Panc1 (cell line): Measurements from ENCODE around the gene NCKAP5. TPM values are rescaled to one million over a fixed set of nuclear protein-coding genes. Genes with fewer than 3 reads are reported as not detected.

Source experiments
- ATAC-seq: fragments of 200-7000 bp; cut with Tn5 transposase; 2 replicates; pipeline ENCODE4 v1.9.1; 2020; ENCODE audit warnings: mild to moderate bottlenecking, moderate library complexity
- BruUV-seq: library from RNA; stranded (reverse); fragments of 400-500 nt; replicated peaks from 2 replicates; lab custom pipeline; 2021; lab: Mats Ljungman, UMichigan
- CTCF ChIA-PET: fragments of 300-600 bp; sonication (Branson Sonifier 250); formaldehyde crosslinking; loops from one replicate; lab custom pipeline; 2022; ENCODE audit warnings: antibody characterized with exemption; lab: Charles Lee
- POLR2A ChIA-PET: fragments of 300-600 bp; sonication (Branson Sonifier 250); formaldehyde crosslinking; loops from one replicate; lab custom pipeline; 2022; ENCODE audit warnings: antibody characterized with exemption; lab: Charles Lee
- DNase-seq: peaks from one replicate; pipeline ENCODE4 v3.0.0-alpha.2; 2010; ENCODE audit warnings: low read depth, low spot score
- H3K27ac ChIP-seq: 2 replicates; pipeline ENCODE4 v1.5.1; 2011; ENCODE audit warnings: mild to moderate bottlenecking, low read length, inconsistent platforms
- H3K27me3 ChIP-seq: fragments of 200-500 bp; sonication (Bioruptor generic); 2 replicates; pipeline ENCODE4 v1.6.0; 2014; ENCODE audit warnings: low read length, inconsistent platforms; ENCODE audit not compliant: control insufficient read depth, insufficient read depth
- H3K36me3 ChIP-seq: fragments of 200-500 bp; sonication (Bioruptor generic); 2 replicates; pipeline ENCODE4 v1.5.1; 2014; ENCODE audit warnings: inconsistent platforms, mild to moderate bottlenecking, low read length, moderate library complexity; ENCODE audit not compliant: control insufficient read depth, insufficient read depth
- H3K4me1 ChIP-seq: 2 replicates; pipeline ENCODE4 v1.5.1; 2011; ENCODE audit warnings: inconsistent platforms, mild to moderate bottlenecking, low read length, moderate library complexity; ENCODE audit not compliant: control insufficient read depth, insufficient read depth
- H3K4me3 ChIP-seq, 2 experiments: 2 replicates each; pipeline ENCODE4 v1.5.1; 2011 to 2012; ENCODE audit warnings: low read depth in 2 of 2, low read length in 2 of 2, mild to moderate bottlenecking in 2 of 2, inconsistent platforms in 1 of 2, moderate library complexity in 1 of 2
- H3K9me3 ChIP-seq: fragments of 200-500 bp; sonication (Bioruptor generic); 2 replicates; pipeline ENCODE4 v1.5.1; 2014; ENCODE audit warnings: low read depth, mild to moderate bottlenecking, inconsistent platforms, low read length, moderate library complexity; ENCODE audit not compliant: control insufficient read depth, insufficient read depth
- CTCF ChIP-seq: fragments of 450-650 bp; IDR thresholded peaks from 2 replicates; pipeline ENCODE4 v1.5.1; 2017; ENCODE audit warnings: mild to moderate bottlenecking
- POLR2AphosphoS5 ChIP-seq: IDR thresholded peaks from 2 replicates; pipeline ENCODE4 v1.6.1; 2012; ENCODE audit warnings: mild to moderate bottlenecking, low read depth, low read length, moderate library complexity
- SIN3A ChIP-seq: IDR thresholded peaks from 2 replicates; pipeline ENCODE4 v1.6.1; 2012; ENCODE audit warnings: low read depth, mild to moderate bottlenecking, low read length, moderate library complexity, borderline replicate concordance; ENCODE audit not compliant: insufficient read depth
- TCF7L2 ChIP-seq: IDR thresholded peaks from 2 replicates; pipeline ENCODE4 v1.6.1; 2011; ENCODE audit warnings: mild to moderate bottlenecking, low read depth, low read length, inconsistent platforms
- in situ Hi-C: cut with HindIII; loops from 2 replicates; pipeline ENCODE4 v1.10.0; 2016; ENCODE audit warnings: low sequenced_read_pairs, low pct_unique_long_range_greater_than_20kb
- intact Hi-C: fragments of 100-400 bp; cut with micrococcal nuclease; formaldehyde crosslinking; loops from one replicate; pipeline ENCODE4 v1.10.0; 2022; ENCODE audit not compliant: unreplicated experiment
- total RNA-seq: library from RNA; stranded (reverse); gene quantifications from one replicate; pipeline ENCODE4 v1.2.1, GENCODE V29; 2021; ENCODE audit not compliant: unreplicated experiment
- TF ChIP-seq, protein P1 (sequence below), 2 experiments: IDR thresholded peaks; 2 replicates each; pipeline ENCODE4 v1.6.1; 2011 to 2012; ENCODE audit warnings: low read depth in 2 of 2, control low read depth in 1 of 2, low read length in 1 of 2, mild to moderate bottlenecking in 1 of 2, moderate library complexity in 1 of 2; ENCODE audit not compliant: insufficient read depth in 1 of 2

NCKAP5 gene
- total RNA-seq, 1 experiment from 2014 or later = 0.10 TPM

- no peak overlapping the region for H3K4me3 ChIP-seq
- TF ChIP-seq TCF7L2 = no peak
- TF ChIP-seq, protein P1, sequence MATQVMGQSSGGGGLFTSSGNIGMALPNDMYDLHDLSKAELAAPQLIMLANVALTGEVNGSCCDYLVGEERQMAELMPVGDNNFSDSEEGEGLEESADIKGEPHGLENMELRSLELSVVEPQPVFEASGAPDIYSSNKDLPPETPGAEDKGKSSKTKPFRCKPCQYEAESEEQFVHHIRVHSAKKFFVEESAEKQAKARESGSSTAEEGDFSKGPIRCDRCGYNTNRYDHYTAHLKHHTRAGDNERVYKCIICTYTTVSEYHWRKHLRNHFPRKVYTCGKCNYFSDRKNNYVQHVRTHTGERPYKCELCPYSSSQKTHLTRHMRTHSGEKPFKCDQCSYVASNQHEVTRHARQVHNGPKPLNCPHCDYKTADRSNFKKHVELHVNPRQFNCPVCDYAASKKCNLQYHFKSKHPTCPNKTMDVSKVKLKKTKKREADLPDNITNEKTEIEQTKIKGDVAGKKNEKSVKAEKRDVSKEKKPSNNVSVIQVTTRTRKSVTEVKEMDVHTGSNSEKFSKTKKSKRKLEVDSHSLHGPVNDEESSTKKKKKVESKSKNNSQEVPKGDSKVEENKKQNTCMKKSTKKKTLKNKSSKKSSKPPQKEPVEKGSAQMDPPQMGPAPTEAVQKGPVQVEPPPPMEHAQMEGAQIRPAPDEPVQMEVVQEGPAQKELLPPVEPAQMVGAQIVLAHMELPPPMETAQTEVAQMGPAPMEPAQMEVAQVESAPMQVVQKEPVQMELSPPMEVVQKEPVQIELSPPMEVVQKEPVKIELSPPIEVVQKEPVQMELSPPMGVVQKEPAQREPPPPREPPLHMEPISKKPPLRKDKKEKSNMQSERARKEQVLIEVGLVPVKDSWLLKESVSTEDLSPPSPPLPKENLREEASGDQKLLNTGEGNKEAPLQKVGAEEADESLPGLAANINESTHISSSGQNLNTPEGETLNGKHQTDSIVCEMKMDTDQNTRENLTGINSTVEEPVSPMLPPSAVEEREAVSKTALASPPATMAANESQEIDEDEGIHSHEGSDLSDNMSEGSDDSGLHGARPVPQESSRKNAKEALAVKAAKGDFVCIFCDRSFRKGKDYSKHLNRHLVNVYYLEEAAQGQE (IDR thresholded peaks at IDR 0.05; ENCODE audit: insufficient read depth in 1 of 2, low read depth in 2 of 2, low read length in 1 of 2) = no peak
- TF ChIP-seq POLR2AphosphoS5 = no peak
- no peak for TF ChIP-seq SIN3A
- TF ChIP-seq CTCF = no peak
- no peak overlapping the region for H3K27ac ChIP-seq
- H3K27me3 ChIP-seq = no peaks in the 10 kb centered on the region
- in situ Hi-C loops = no loop called here
- no peaks in the 10 kb centered on the region for H3K36me3 ChIP-seq
- DNase-seq (no peak), ATAC-seq (no peak)
- intact Hi-C loops = no loop called here
- ChIA-PET POLR2A (no interaction called here), CTCF (no interaction called here)
- H3K9me3 ChIP-seq = no peaks in the 10 kb centered on the region
- no TSS peak for BruUV-seq
- no peaks in the 10 kb centered on the region for H3K4me1 ChIP-seq
These were observed 178.7 kb downstream of the NCKAP5 start for GRCh38 chr2:133389569-133389968.

- DNase-seq (no peak), ATAC-seq (no peak)
- ChIA-PET CTCF (no interaction called here), POLR2A (no interaction called here)
- Histone ChIP-seq H3K4me3 (no peak overlapping the region), H3K9me3 (no peaks in the 10 kb centered on the region), H3K36me3 (no peaks in the 10 kb centered on the region), H3K27ac (no peak overlapping the region), H3K27me3 (no peaks in the 10 kb centered on the region), H3K4me1 (no peaks in the 10 kb centered on the region)
- TF ChIP-seq TCF7L2 = no peak
- no peak for TF ChIP-seq SIN3A
- TF ChIP-seq POLR2AphosphoS5 = no peak
- TF ChIP-seq, protein P1 (IDR thresholded peaks at IDR 0.05; ENCODE audit: insufficient read depth in 1 of 2, low read depth in 2 of 2, low read length in 1 of 2) = no peak
- no peak for TF ChIP-seq CTCF
- no TSS peak for BruUV-seq
- intact Hi-C loops (no loop called here), in situ Hi-C loops (no loop called here)
These were observed 185.7 kb downstream of the NCKAP5 start for GRCh38 chr2:133382566-133382965.
